GM12865 (cell line): ENCODE results near the gene WIZ.
A peak's percentile ranks its signal among the peaks of the same experiment; 100 is the strongest.

ENCODE experiments used
- DNase-seq: peaks from one replicate; pipeline ENCODE4 v3.0.0; 2010; ENCODE audit warnings: low read depth
- H3K4me3 ChIP-seq: 2 replicates; pipeline ENCODE4 v1.5.1; 2011; ENCODE audit warnings: mild to moderate bottlenecking, low read depth, low read length, control low read depth
- TF ChIP-seq, protein P1 (sequence below): IDR thresholded peaks from 2 replicates; pipeline ENCODE4 v1.5.1; 2011; ENCODE audit warnings: low read length, control low read depth, low read depth, inconsistent platforms; ENCODE audit not compliant: insufficient read depth; ENCODE audit errors: missing control alignments

Gene WIZ

GRCh38 chr19:15443325-15443724 lies 6.4 kb downstream of the WIZ start:
- DNase-seq = no peak

DNA sequence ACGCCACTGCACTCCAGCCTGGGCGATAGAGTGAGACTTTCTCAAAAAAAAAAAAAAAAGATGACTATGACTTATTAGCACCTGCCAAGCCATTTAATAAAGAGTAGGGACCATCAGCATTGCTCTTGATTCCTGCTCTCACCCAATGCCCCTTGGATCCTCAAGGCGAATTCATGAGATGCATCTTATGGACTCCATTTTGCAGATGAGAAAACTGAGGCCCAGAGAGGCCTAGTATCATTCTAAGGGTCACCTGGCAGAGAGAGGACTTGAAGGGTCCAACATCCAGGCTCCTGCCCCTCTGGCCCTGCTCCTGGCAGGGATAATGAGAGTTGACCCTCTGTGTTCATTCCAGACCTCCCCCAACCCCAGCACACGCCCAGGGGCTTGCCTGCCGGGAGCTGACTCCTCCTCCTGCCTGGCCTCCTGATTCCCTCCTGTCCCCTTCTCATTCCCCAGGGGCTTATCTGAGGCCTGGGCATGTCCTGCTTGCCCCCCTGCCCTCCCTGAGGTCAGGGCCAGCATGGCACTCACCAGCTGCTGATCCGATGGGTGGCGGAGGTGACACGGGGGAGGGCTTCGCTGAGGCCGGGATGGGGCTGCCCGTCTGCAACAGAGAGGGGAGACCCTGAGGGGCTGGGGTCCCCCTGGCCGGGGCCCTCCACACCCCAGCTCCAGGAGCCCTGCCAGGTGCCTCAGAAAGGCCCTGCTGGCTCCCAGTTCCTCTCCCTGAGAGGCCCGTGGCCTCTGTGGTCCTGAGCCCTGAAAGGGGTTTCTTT lies 7.4 kb downstream of the WIZ start:
- DNase-seq = no peak
- no peak overlapping the region for H3K4me3 ChIP-seq
- TF ChIP-seq, protein P1, sequence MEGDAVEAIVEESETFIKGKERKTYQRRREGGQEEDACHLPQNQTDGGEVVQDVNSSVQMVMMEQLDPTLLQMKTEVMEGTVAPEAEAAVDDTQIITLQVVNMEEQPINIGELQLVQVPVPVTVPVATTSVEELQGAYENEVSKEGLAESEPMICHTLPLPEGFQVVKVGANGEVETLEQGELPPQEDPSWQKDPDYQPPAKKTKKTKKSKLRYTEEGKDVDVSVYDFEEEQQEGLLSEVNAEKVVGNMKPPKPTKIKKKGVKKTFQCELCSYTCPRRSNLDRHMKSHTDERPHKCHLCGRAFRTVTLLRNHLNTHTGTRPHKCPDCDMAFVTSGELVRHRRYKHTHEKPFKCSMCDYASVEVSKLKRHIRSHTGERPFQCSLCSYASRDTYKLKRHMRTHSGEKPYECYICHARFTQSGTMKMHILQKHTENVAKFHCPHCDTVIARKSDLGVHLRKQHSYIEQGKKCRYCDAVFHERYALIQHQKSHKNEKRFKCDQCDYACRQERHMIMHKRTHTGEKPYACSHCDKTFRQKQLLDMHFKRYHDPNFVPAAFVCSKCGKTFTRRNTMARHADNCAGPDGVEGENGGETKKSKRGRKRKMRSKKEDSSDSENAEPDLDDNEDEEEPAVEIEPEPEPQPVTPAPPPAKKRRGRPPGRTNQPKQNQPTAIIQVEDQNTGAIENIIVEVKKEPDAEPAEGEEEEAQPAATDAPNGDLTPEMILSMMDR = no peak

More at GRCh38 chr19:15443325-15443724, 6.4 kb downstream of the WIZ start:
- H3K4me3 ChIP-seq = no peak overlapping the region
- TF ChIP-seq, protein P1 = no peak

DNA sequence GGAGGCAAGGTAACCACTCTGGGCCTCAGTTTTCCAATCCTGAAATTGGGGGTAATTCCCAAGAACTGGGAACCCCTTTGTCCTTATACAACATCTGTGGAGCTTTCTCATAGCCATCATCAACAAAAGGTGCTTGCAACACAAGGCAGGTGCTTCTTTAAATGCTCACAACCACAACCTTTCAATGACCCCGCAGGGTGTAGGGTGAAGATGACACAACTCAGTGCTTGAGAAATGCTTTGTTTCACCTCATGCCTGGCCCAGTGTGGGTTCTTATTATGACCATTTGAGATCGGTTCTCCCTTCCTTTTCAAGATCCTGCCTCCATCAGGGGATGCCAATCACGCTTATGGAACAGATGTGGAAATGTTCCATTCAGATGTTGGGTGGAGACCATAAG lies 8.4 kb downstream of the WIZ start:
- TF ChIP-seq, protein P1 = no peak
- H3K4me3 ChIP-seq = no peak overlapping the region
- DNase-seq = peak; percentile 46

DNA sequence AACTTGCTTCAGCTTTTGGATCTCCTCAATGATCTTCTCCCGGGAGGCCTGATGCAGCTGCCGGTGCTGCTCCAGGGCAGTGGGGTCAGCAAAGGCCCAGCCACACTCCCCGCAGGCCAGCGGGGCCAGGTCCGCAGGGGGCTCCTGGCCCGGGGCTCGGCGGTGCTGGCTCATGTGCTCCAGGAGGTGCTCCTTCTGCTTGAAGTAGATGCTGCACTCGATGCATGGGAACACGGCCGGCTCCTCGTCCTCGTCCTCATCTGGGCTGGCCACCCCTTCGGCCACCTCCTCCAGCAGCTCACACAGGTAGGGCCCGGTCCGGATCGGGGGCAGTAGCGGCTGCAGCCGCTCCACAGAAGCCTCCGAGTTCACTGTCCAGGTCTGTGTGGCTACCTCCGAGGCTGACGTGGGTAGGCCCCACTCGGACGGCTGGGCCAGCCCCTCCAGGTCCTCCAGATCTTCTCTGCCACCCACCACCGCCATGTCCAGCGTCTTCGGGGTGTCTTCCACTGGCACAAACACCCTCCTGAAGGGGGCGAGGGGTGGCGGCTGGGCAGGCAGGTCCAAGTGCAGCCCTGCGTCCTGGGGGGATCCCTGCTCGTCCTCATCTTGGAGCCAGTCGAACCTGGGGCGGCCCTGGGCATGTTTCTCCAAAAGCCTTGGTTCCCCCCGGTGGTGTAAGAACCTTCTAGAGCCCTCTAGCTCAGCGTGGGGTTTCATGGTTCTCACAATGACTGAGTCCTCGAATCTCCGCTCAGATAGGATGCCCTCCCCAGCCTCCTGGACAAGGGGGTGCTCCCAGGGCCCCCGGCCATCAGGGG lies 9.7 kb downstream of the WIZ start:
- H3K4me3 ChIP-seq = no peak overlapping the region
- no peak for DNase-seq
- TF ChIP-seq, protein P1 = no peak

DNA sequence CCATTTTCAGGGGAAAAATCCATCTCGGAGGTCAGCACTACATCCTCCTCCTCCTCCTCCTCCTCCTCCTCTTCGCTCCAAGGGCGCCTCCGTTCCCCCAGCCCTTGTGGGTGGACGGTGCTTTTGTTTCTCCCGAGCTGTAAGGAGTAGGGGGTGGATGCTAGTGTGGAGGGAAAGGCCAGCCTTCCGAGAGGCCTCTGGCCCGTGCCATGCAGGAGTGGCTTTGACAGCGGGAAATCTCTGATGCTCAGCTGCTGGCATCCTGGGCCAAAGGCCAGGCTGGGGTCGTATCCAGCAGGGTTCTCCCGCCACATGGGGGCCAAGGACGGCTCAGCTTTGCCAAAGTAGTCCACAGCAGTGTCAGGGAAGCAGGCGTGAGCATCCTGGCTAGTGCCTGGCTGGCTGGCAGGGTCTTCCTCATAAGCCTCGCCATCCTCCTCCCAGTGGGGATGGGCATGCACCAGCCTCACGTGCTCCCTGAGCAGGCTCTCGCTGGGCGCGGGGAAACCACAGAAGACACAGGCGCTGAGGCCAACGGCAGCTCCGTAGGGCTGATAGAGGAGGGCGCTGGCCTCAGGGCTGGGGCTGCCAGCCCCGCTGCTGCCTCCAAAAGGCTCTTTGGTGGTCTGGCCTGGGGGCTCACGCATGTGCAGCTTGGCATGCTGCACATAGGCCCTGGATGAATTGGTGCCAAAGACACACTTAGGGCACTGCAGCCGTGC lies 10.5 kb downstream of the WIZ start:
- no peak for DNase-seq
- TF ChIP-seq, protein P1 = no peak

DNA sequence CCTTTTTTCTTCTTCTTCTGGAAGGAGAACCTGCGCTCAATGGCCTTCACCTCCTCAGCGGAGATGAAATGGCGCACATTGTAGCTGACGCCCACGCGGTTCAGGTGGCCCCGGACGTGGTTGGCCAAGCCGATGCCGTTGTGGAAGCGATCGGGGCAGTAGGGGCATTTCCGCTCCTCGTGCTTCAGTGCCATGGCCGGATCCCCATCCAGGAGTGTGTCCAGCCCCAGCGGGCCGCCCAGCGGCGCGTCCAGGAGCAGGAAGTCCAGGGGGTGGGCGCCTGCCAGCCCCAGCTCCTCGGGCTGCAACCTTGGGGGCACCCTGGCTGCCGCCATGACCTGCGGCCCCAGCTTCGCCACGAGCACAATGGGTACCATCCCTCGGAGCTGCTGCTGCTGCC lies 11.2 kb downstream of the WIZ start:
- H3K4me3 ChIP-seq = no peak overlapping the region
- TF ChIP-seq, protein P1 = no peak
- no peak for DNase-seq

More for the DNA sequence above, 10.5 kb downstream of the WIZ start:
- H3K4me3 ChIP-seq = no peak overlapping the region
